Measurements from ENCODE around the gene ATN1.
"Not testable (repeated sequence)": the region's sequence is repeated elsewhere in the genome, so short reads cannot be mapped to it uniquely, and the experiment has no call there.

The ATN1 gene

DNA sequence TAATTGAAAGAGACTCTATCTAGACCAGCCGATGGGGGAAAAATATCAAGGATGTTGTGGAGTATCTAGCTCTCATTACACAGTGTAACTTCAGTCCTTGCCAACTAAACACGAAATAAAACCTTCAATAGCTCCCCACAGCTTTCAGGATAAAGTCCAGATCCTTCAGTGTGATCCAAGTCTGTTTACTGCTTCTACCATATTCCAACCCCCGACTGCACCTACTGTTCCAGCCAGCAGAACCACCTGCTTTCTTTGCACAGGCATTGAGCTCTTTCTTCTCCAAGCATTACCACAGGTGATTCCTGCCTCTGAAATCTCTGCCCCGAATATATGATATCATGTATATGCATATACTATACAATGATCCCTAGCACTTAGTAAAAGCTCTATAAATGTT, 25.3 kb upstream of the ATN1 start:
- TF ChIP-seq, protein P1, sequence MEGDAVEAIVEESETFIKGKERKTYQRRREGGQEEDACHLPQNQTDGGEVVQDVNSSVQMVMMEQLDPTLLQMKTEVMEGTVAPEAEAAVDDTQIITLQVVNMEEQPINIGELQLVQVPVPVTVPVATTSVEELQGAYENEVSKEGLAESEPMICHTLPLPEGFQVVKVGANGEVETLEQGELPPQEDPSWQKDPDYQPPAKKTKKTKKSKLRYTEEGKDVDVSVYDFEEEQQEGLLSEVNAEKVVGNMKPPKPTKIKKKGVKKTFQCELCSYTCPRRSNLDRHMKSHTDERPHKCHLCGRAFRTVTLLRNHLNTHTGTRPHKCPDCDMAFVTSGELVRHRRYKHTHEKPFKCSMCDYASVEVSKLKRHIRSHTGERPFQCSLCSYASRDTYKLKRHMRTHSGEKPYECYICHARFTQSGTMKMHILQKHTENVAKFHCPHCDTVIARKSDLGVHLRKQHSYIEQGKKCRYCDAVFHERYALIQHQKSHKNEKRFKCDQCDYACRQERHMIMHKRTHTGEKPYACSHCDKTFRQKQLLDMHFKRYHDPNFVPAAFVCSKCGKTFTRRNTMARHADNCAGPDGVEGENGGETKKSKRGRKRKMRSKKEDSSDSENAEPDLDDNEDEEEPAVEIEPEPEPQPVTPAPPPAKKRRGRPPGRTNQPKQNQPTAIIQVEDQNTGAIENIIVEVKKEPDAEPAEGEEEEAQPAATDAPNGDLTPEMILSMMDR (IDR thresholded peaks at IDR 0.05; ENCODE audit: borderline replicate concordance, insufficient read depth, low read depth, low read length): no peak
- no peak overlapping the region for H3K4me3 ChIP-seq (ENCODE audit: low read depth, low read length)

GRCh38 chr12:6903722-6904121, 24.0 kb upstream of the ATN1 start:
- H3K4me3 ChIP-seq (ENCODE audit: low read depth, low read length): no peak overlapping the region
- TF ChIP-seq, protein P1 (IDR thresholded peaks at IDR 0.05; ENCODE audit: borderline replicate concordance, insufficient read depth, low read depth, low read length): no peak

- TF ChIP-seq, protein P1 (IDR thresholded peaks at IDR 0.05; ENCODE audit: borderline replicate concordance, insufficient read depth, low read depth, low read length): no peak
- peak within 1 kb of the TSS; percentile 78 for H3K4me3 ChIP-seq (ENCODE audit: low read depth, low read length)
Measured at GRCh38 chr12:6904280-6905276, 23.2 kb upstream of the ATN1 start, which contains the start of gene LRRC23. LRRC23 (plus strand) TSS chr12:6904822; CDS start chr12:6905634, 812 bp downstream.

DNA sequence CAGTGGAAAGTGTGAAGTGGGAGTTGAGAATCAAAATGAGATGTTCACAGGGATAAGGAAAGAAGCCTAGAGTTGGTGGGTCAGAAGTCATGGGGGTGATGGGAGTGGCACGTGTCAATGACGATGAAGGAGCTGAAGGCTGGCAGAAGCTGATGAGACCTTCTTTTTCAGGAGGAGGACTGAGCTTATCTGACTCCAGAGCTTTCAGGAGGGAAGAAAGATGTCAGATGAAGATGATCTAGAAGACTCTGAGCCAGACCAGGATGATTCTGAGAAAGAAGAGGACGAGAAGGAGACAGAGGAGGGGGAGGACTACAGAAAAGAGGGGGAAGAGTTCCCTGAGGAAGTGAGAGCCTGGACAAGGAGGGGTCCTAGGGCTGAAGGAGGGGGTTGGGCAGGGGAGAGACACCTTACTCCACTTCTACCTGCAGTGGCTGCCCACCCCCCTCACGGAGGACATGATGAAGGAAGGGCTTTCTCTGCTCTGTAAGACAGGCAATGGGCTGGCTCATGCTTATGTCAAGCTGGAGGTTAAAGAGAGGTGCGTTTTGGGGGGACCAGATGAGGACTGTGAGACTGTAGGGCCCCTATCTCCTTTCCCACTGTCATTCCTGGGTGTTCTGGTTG, 22.2 kb upstream of the ATN1 start:
- peak overlapping the region; percentile 78 for H3K4me3 ChIP-seq (ENCODE audit: low read depth, low read length)
- TF ChIP-seq, protein P1 (IDR thresholded peaks at IDR 0.05; ENCODE audit: borderline replicate concordance, insufficient read depth, low read depth, low read length): no peak

- not testable (repeated sequence) for H3K4me3 ChIP-seq (ENCODE audit: low read depth, low read length)
Measured at GRCh38 chr12:6908141-6908540, 19.6 kb upstream of the ATN1 start.

GRCh38 chr12:6909421-6910145, 18.2 kb upstream of the ATN1 start:
- H3K4me3 ChIP-seq (ENCODE audit: low read depth, low read length): no peak overlapping the region
- TF ChIP-seq, protein P1 (IDR thresholded peaks at IDR 0.05; ENCODE audit: borderline replicate concordance, insufficient read depth, low read depth, low read length): no peak
